GM23338 (cell line): ENCODE measurements around the gene PIK3C2B. TPM values are rescaled to one million over a fixed set of nuclear protein-coding genes. Genes with fewer than 3 reads are reported as not detected.
A peak's percentile ranks its signal among the peaks of the same experiment; 100 is the strongest.

Source experiments
- ATAC-seq: fragments of 200-7000 bp; cut with Tn5 transposase; 3 replicates; pipeline ENCODE4 v1.9.1; 2020
- DNase-seq: peaks from one replicate; pipeline ENCODE4 v3.0.0-alpha.2; 2015; ENCODE audit warnings: low spot score
- H2AFZ ChIP-seq: fragments of 200-600 bp; sonication (generic); 2 replicates; pipeline ENCODE4 v1.8.0; 2016; ENCODE audit warnings: antibody characterized with exemption, mild to moderate bottlenecking, moderate library complexity
- H3F3A ChIP-seq: fragments of 200-600 bp; sonication (generic); replicated peaks from 2 replicates; pipeline ENCODE4 v1.8.0; 2017; ENCODE audit warnings: antibody characterized with exemption, mixed run types, low read depth
- H3K27ac ChIP-seq: fragments of 200-600 bp; sonication (generic); 2 replicates; pipeline ENCODE4 v1.6.1; 2016; ENCODE audit warnings: low read depth
- H3K27me3 ChIP-seq: fragments of 200-600 bp; sonication (generic); 2 replicates; pipeline ENCODE4 v1.8.0; 2016; ENCODE audit warnings: mild to moderate bottlenecking, mixed run types, moderate library complexity; ENCODE audit not compliant: insufficient read depth
- H3K36me3 ChIP-seq: fragments of 200-600 bp; sonication (generic); 2 replicates; pipeline ENCODE4 v1.8.0; 2016; ENCODE audit warnings: mild to moderate bottlenecking; ENCODE audit not compliant: insufficient read depth
- H3K4me1 ChIP-seq: fragments of 200-600 bp; sonication (generic); 2 replicates; pipeline ENCODE4 v1.8.0; 2016; ENCODE audit warnings: mild to moderate bottlenecking, moderate library complexity; ENCODE audit not compliant: insufficient read depth
- H3K4me2 ChIP-seq: fragments of 200-600 bp; sonication (generic); 2 replicates; pipeline ENCODE4 v1.7.1; 2017; ENCODE audit warnings: mixed run types
- H3K4me3 ChIP-seq: fragments of 200-600 bp; sonication (generic); 2 replicates; pipeline ENCODE4 v1.6.1; 2016; ENCODE audit warnings: mixed run types
- H3K79me2 ChIP-seq: fragments of 200-600 bp; sonication (generic); replicated peaks from 2 replicates; pipeline ENCODE4 v1.8.0; 2017; ENCODE audit warnings: mild to moderate bottlenecking; ENCODE audit not compliant: insufficient read depth
- H3K9me2 ChIP-seq: fragments of 200-600 bp; sonication (generic); 2 replicates; pipeline ENCODE4 v1.8.0; 2017; ENCODE audit not compliant: insufficient read depth
- H4K20me1 ChIP-seq: fragments of 200-600 bp; sonication (generic); replicated peaks from 2 replicates; pipeline ENCODE4 v1.8.0; 2017; ENCODE audit warnings: mild to moderate bottlenecking; ENCODE audit not compliant: insufficient read depth
- H3K27ac Mint-ChIP-seq: 2 replicates; pipeline ENCODE4 v1.8.0; 2020; ENCODE audit warnings: inconsistent platforms, mild to moderate bottlenecking, moderate library complexity, mixed read lengths
- H3K27me3 Mint-ChIP-seq: 3 replicates; pipeline ENCODE4 v1.8.0; 2022; ENCODE audit warnings: low read depth, mild to moderate bottlenecking, moderate library complexity, mixed read lengths, inconsistent platforms; ENCODE audit not compliant: insufficient read depth, poor library complexity
- H3K36me3 Mint-ChIP-seq: 3 replicates; pipeline ENCODE4 v1.8.0; 2021; ENCODE audit warnings: low read depth, mild to moderate bottlenecking, inconsistent platforms, moderate library complexity, mixed read lengths
- H3K4me1 Mint-ChIP-seq: 3 replicates; pipeline ENCODE4 v1.8.0; 2020; ENCODE audit warnings: mild to moderate bottlenecking, inconsistent platforms, mixed read lengths
- H3K4me3 Mint-ChIP-seq: 3 replicates; pipeline ENCODE4 v1.8.0; 2021; ENCODE audit warnings: moderate library complexity, mild to moderate bottlenecking, inconsistent platforms, mixed read lengths
- H3K9me3 Mint-ChIP-seq: 3 replicates; pipeline ENCODE4 v1.8.0; 2020; ENCODE audit warnings: moderate library complexity, mild to moderate bottlenecking, inconsistent platforms, mixed read lengths
- CTCF ChIP-seq, 2 experiments: fragments of 200-600 bp in 1 of 2; sonication (generic) in 1 of 2; conservative IDR thresholded peaks; 2 replicates each; pipeline versions ENCODE4 v1.5.1 to v1.6.1; 2016 to 2017; ENCODE audit warnings: antibody characterized with exemption in 2 of 2, low read depth in 2 of 2, mild to moderate bottlenecking in 2 of 2, moderate library complexity in 1 of 2
- ETS1 ChIP-seq: IDR thresholded peaks from 2 replicates; pipeline ENCODE4 v1.6.1; 2016; ENCODE audit warnings: antibody characterized with exemption
- EZH2 ChIP-seq: fragments of 200-600 bp; sonication (generic); IDR thresholded peaks from one replicate; pipeline ENCODE4 v1.8.0; 2017; ENCODE audit warnings: antibody characterized with exemption, mild to moderate bottlenecking, low read depth; ENCODE audit not compliant: unreplicated experiment
- EZH2phosphoT487 ChIP-seq: fragments of 200-600 bp; sonication (generic); IDR thresholded peaks from one replicate; pipeline ENCODE4 v1.8.1; 2018; ENCODE audit warnings: antibody characterized with exemption; ENCODE audit not compliant: unreplicated experiment
- POLR2AphosphoS5 ChIP-seq: IDR thresholded peaks from 2 replicates; pipeline ENCODE4 v1.6.1; 2016; ENCODE audit warnings: antibody characterized with exemption, low read depth
- STAT1 ChIP-seq: IDR thresholded peaks from one replicate; pipeline ENCODE4 v1.6.1; 2016; ENCODE audit warnings: antibody characterized with exemption; ENCODE audit not compliant: unreplicated experiment
- ZNF114 ChIP-seq: fragments of 250-450 bp; sonication (Bioruptor Pico); IDR thresholded peaks from 2 replicates; pipeline ENCODE4 v1.5.0; 2020; ENCODE audit warnings: mild to moderate bottlenecking, moderate library complexity
- ZNF331 ChIP-seq: fragments of 250-450 bp; sonication (Bioruptor Pico); IDR thresholded peaks from 2 replicates; pipeline ENCODE4 v1.5.0; 2020; ENCODE audit warnings: low read depth, mild to moderate bottlenecking, moderate library complexity
- ZNF462 ChIP-seq: fragments of 250-450 bp; sonication (Bioruptor Pico); IDR thresholded peaks from 2 replicates; pipeline ENCODE4 v1.5.0; 2020; ENCODE audit warnings: mild to moderate bottlenecking, moderate library complexity
- polyA plus RNA-seq: library from polyadenylated mRNA; unstranded; fragments of >200 nt; fragmentation: Nextera tagmentation; extraction: Ambion mirVana; gene quantifications from 2 replicates; pipeline ENCODE4 v1.2.1, GENCODE V29; 2016
- total RNA-seq: library from RNA; depleted of rRNA; stranded (reverse); fragments of >200 nt; shearing (Covaris generic); gene quantifications from 2 replicates; pipeline ENCODE4 v1.2.3, GENCODE V29; 2014

The PIK3C2B gene
- total and polyA plus RNA-seq, 2 experiments from 2014 or later: 4.8 to 19.0 TPM

- TF ChIP-seq CTCF (conservative IDR thresholded peaks at IDR 0.05; ENCODE audit: low read depth in 2 of 2) (no peak), ZNF331 (CRISPR knock-in tag) (no peak), ETS1 (no peak)
Observed at GRCh38 chr1:204483791-204484190, 10.8 kb downstream of the PIK3C2B start (continued).

GRCh38 chr1:204480515-204480914 lies 14.1 kb downstream of the PIK3C2B start:
- H3K4me1 ChIP-seq: peaks cover 24% of the 10 kb centered on the region
- no peaks in the 10 kb centered on the region; the same call in 2 of the 3 replicates for H3K36me3 Mint-ChIP-seq
- no peak overlapping the region for H3K4me3 ChIP-seq
- no peak overlapping the region for H3K4me2 ChIP-seq
- DNase-seq (no peak), ATAC-seq (peak; percentile 6; the same call in 2 of the 3 replicates)
- no peaks in the 10 kb centered on the region for H3K27me3 ChIP-seq
- H3K27ac ChIP-seq: no peak overlapping the region
- H3K36me3 ChIP-seq: no peaks in the 10 kb centered on the region
- H3K27ac Mint-ChIP-seq: no peak overlapping the region
- H3K4me3 Mint-ChIP-seq: no peak overlapping the region
- H3K27me3 Mint-ChIP-seq: peaks cover 10% of the 10 kb centered on the region
- no peak overlapping the region for H2AFZ ChIP-seq
- no peaks in the 10 kb centered on the region for H3K9me3 Mint-ChIP-seq
- peaks cover 69% of the 10 kb centered on the region for H3K4me1 Mint-ChIP-seq
- H3F3A ChIP-seq: peaks cover 6% of the 10 kb centered on the region; the same call in 1 of the 2 replicates
- TF ChIP-seq ZNF462 (CRISPR knock-in tag) (no peak), POLR2AphosphoS5 (no peak), STAT1 (no peak), EZH2 (no peak), EZH2phosphoT487 (no peak), ZNF114 (CRISPR knock-in tag) (no peak), CTCF (conservative IDR thresholded peaks at IDR 0.05; ENCODE audit: low read depth in 2 of 2) (0 out of 4 replicates have a peak, but pooled peaks of 1 of the 2 experiments have one; percentile 7)
- peaks cover 25% of the 10 kb centered on the region; the same call in 1 of the 2 replicates for H3K79me2 ChIP-seq
- no peaks in the 10 kb centered on the region for H3K9me2 ChIP-seq
- H4K20me1 ChIP-seq: peaks cover 10% of the 10 kb centered on the region; the same call in 1 of the 2 replicates
